IMR-90 (cell line): ENCODE data around the gene LARGE2. TPM values are rescaled to one million over a fixed set of nuclear protein-coding genes. Genes with fewer than 3 reads are reported as not detected.

ENCODE experiments used
- ATAC-seq: fragments of 200-7000 bp; cut with Tn5 transposase; 2 replicates; pipeline ENCODE4 v1.9.1; 2020; ENCODE audit warnings: low read depth, mild to moderate bottlenecking, moderate library complexity
- BruUV-seq: library from RNA; stranded (reverse); fragments of 400-500 nt; replicated peaks from 2 replicates; lab custom pipeline; 2021; lab: Mats Ljungman, UMichigan
- CTCF ChIA-PET: fragments of 300-600 bp; formaldehyde crosslinking; extraction: SDS; loops from one replicate; lab custom pipeline; 2021; ENCODE audit warnings: antibody characterized with exemption; lab: Yijun Ruan, JAX
- POLR2A ChIA-PET: fragments of 300-600 bp; sonication (Branson Sonifier 250); formaldehyde crosslinking; loops from one replicate; lab custom pipeline; 2022; ENCODE audit warnings: antibody characterized with exemption; ENCODE audit not compliant: unreplicated experiment; lab: Charles Lee
- DNase-seq: peaks from one replicate; pipeline ENCODE4 v3.0.0; 2013
- H2AFZ ChIP-seq: replicated peaks from 2 replicates; pipeline ENCODE3; 2013; ENCODE audit warnings: low read length, mild to moderate bottlenecking; ENCODE audit not compliant: poor library complexity
- H2AK5ac ChIP-seq: 2 replicates; pipeline ENCODE4 v1.6.1; 2013; ENCODE audit warnings: low read depth, low read length, inconsistent platforms
- H2AK9ac ChIP-seq: replicated peaks from 2 replicates; pipeline ENCODE3; 2013; ENCODE audit warnings: mild to moderate bottlenecking, low read depth, low read length, moderate library complexity; ENCODE audit not compliant: poor library complexity
- H2BK120ac ChIP-seq: 2 replicates; pipeline ENCODE4 v1.6.1; 2013; ENCODE audit warnings: low read depth, low read length, inconsistent platforms
- H2BK15ac ChIP-seq: 3 replicates; pipeline ENCODE4 v1.6.1; 2013; ENCODE audit warnings: low read depth, low read length, inconsistent platforms
- H2BK20ac ChIP-seq: 2 replicates; pipeline ENCODE4 v1.6.1; 2013; ENCODE audit warnings: low read depth, mild to moderate bottlenecking, inconsistent platforms, low read length, moderate library complexity
- H2BK5ac ChIP-seq: 2 replicates; pipeline ENCODE4 v1.6.1; 2013; ENCODE audit warnings: mild to moderate bottlenecking, low read depth, low read length, inconsistent platforms; ENCODE audit not compliant: poor library complexity, severe bottlenecking
- H3K14ac ChIP-seq: replicated peaks from 2 replicates; pipeline ENCODE4 v1.6.1; 2013; ENCODE audit warnings: low read depth, low read length, inconsistent platforms
- H3K18ac ChIP-seq: 2 replicates; pipeline ENCODE4 v1.6.1; 2013; ENCODE audit warnings: low read depth, low read length, control low read depth
- H3K23ac ChIP-seq: 2 replicates; pipeline ENCODE4 v1.6.1; 2013; ENCODE audit warnings: low read depth, low read length, inconsistent platforms
- H3K27ac ChIP-seq: 2 replicates; pipeline ENCODE4 v1.5.1; 2013; ENCODE audit warnings: mild to moderate bottlenecking, control low read depth, low read length; ENCODE audit not compliant: insufficient read depth
- H3K27me3 ChIP-seq: 2 replicates; pipeline ENCODE4 v1.6.1; 2013; ENCODE audit warnings: low read length; ENCODE audit not compliant: control insufficient read depth, insufficient read depth
- H3K36me3 ChIP-seq: 2 replicates; pipeline ENCODE4 v1.6.1; 2013; ENCODE audit warnings: low read length, mixed read lengths; ENCODE audit not compliant: control insufficient read depth, insufficient read depth
- H3K4ac ChIP-seq: 2 replicates; pipeline ENCODE4 v1.6.1; 2013; ENCODE audit warnings: low read depth, low read length, inconsistent platforms
- H3K4me1 ChIP-seq: 2 replicates; pipeline ENCODE4 v1.6.1; 2013; ENCODE audit warnings: low read length, mixed read lengths; ENCODE audit not compliant: control insufficient read depth, insufficient read depth
- H3K4me2 ChIP-seq: 2 replicates; pipeline ENCODE4 v1.6.1; 2013; ENCODE audit warnings: low read depth, mild to moderate bottlenecking, control low read depth, low read length, moderate library complexity
- H3K4me3 ChIP-seq: 2 replicates; pipeline ENCODE4 v1.5.1; 2013; ENCODE audit warnings: low read depth, mild to moderate bottlenecking, control low read depth, low read length, moderate library complexity; ENCODE audit not compliant: insufficient read depth
- H3K56ac ChIP-seq: 2 replicates; pipeline ENCODE4 v1.6.1; 2013; ENCODE audit warnings: low read length, inconsistent platforms; ENCODE audit not compliant: insufficient read depth; ENCODE audit errors: extremely low read depth
- H3K79me1 ChIP-seq, 2 experiments: 2 replicates each; pipeline ENCODE4 v1.6.1; 2013; ENCODE audit warnings: low read length in 2 of 2, inconsistent platforms in 1 of 2, low read depth in 1 of 2
- H3K9ac ChIP-seq: 2 replicates; pipeline ENCODE4 v1.6.1; 2013; ENCODE audit warnings: low read depth, low read length, control low read depth
- H3K9me1 ChIP-seq: 2 replicates; pipeline ENCODE4 v1.6.1; 2013; ENCODE audit warnings: low read length, inconsistent platforms; ENCODE audit not compliant: insufficient read depth
- H3K9me3 ChIP-seq: 2 replicates; pipeline ENCODE4 v1.6.1; 2013; ENCODE audit warnings: low read length; ENCODE audit not compliant: control insufficient read depth, insufficient read depth
- H4K20me1 ChIP-seq: 2 replicates; pipeline ENCODE4 v1.6.1; 2013; ENCODE audit warnings: low read length, inconsistent platforms; ENCODE audit not compliant: insufficient read depth
- H4K5ac ChIP-seq: 2 replicates; pipeline ENCODE4 v1.6.1; 2013; ENCODE audit warnings: mild to moderate bottlenecking, low read depth, low read length, control low read depth
- H4K8ac ChIP-seq, 2 experiments: 2 replicates each; pipeline ENCODE4 v1.6.1; 2013; ENCODE audit warnings: low read depth in 2 of 2, low read length in 2 of 2, control low read depth in 1 of 2, inconsistent platforms in 1 of 2
- H4K91ac ChIP-seq: 2 replicates; pipeline ENCODE4 v1.6.1; 2013; ENCODE audit warnings: low read depth, low read length, inconsistent platforms; ENCODE audit not compliant: insufficient read depth
- BHLHE40 ChIP-seq: fragments of 150-350 bp; IDR thresholded peaks from 2 replicates; pipeline ENCODE4 v1.6.1; 2016; ENCODE audit warnings: mild to moderate bottlenecking, low read depth, low read length
- CEBPB ChIP-seq: IDR thresholded peaks from 2 replicates; pipeline ENCODE4 v1.6.1; 2012; ENCODE audit warnings: low read depth, low read length, improper control_type of control experiment
- CHD1 ChIP-seq: IDR thresholded peaks from 2 replicates; pipeline ENCODE4 v1.6.1; 2012; ENCODE audit warnings: low read depth, low read length, improper control_type of control experiment
- CTCF ChIP-seq: conservative IDR thresholded peaks from 2 replicates; pipeline ENCODE4 v1.5.1; 2012; ENCODE audit warnings: mild to moderate bottlenecking, low read depth, low read length, improper control_type of control experiment
- ELK1 ChIP-seq: fragments of 150-350 bp; IDR thresholded peaks from 2 replicates; pipeline ENCODE4 v1.6.1; 2016; ENCODE audit warnings: low read depth, mild to moderate bottlenecking, low read length, moderate library complexity, borderline replicate concordance
- FOS ChIP-seq: fragments of 150-350 bp; IDR thresholded peaks from 2 replicates; pipeline ENCODE4 v1.6.1; 2016; ENCODE audit warnings: low read depth, low read length
- MAFK ChIP-seq: IDR thresholded peaks from 2 replicates; pipeline ENCODE4 v1.6.1; 2012; ENCODE audit warnings: low read depth, low read length, improper control_type of control experiment
- MAZ ChIP-seq: IDR thresholded peaks from 2 replicates; pipeline ENCODE4 v1.6.1; 2012; ENCODE audit warnings: low read depth, mild to moderate bottlenecking, low read length, improper control_type of control experiment, moderate library complexity, borderline replicate concordance
- MXI1 ChIP-seq: IDR thresholded peaks from 2 replicates; pipeline ENCODE4 v1.6.1; 2012; ENCODE audit warnings: low read depth, mild to moderate bottlenecking, low read length, moderate library complexity, borderline replicate concordance
- NFE2L2 ChIP-seq: fragments of 150-350 bp; IDR thresholded peaks from 2 replicates; pipeline ENCODE4 v1.6.1; 2016; ENCODE audit warnings: low read depth, mild to moderate bottlenecking, low read length
- POLR2A ChIP-seq: IDR thresholded peaks from 2 replicates; pipeline ENCODE4 v1.6.1; 2012; ENCODE audit warnings: mild to moderate bottlenecking, low read depth, low read length
- RAD21 ChIP-seq: IDR thresholded peaks from 2 replicates; pipeline ENCODE4 v1.6.1; 2012; ENCODE audit warnings: low read length, improper control_type of control experiment
- RCOR1 ChIP-seq: IDR thresholded peaks from 2 replicates; pipeline ENCODE4 v1.6.1; 2012; ENCODE audit warnings: mild to moderate bottlenecking, low read length, improper control_type of control experiment; ENCODE audit not compliant: insufficient replicate concordance
- RFX5 ChIP-seq: IDR thresholded peaks from 2 replicates; pipeline ENCODE4 v1.8.0; 2012; ENCODE audit warnings: low read depth, mild to moderate bottlenecking, low read length, moderate library complexity
- SMC3 ChIP-seq: fragments of 150-350 bp; IDR thresholded peaks from 2 replicates; pipeline ENCODE4 v1.6.1; 2016; ENCODE audit warnings: low read depth, mild to moderate bottlenecking, antibody characterized with exemption, low read length, moderate library complexity
- USF2 ChIP-seq: fragments of 150-350 bp; IDR thresholded peaks from 2 replicates; pipeline ENCODE4 v1.6.1; 2017; ENCODE audit warnings: mild to moderate bottlenecking, antibody characterized with exemption, low read length, low read depth
- WGBS, 2 experiments: methylation state at CpG; one replicate each; pipeline versions ENCODE4 v1.1.5 to v1.1.7; 2013; ENCODE audit warnings: missing lambda C conversion rate in 2 of 2; ENCODE audit not compliant: insufficient read length in 1 of 2; ENCODE audit errors: extremely low coverage in 2 of 2; 5-methylcytosine and 5-hydroxymethylcytosine counted together
- dilution Hi-C: fragments of 300-500 bp; cut with HindIII; formaldehyde crosslinking; loops from one replicate; pipeline ENCODE4 v1.14.3; 2018; ENCODE audit warnings: low sequenced_read_pairs; ENCODE audit not compliant: unreplicated experiment
- in situ Hi-C: fragments of 300-500 bp; cut with MboI; formaldehyde crosslinking; loops from 3 replicates; pipeline ENCODE4 v1.14.3; 2019; ENCODE audit warnings: low sequenced_read_pairs, inconsistent platforms, mixed read lengths
- intact Hi-C: fragments of 100-400 bp; cut with micrococcal nuclease; formaldehyde crosslinking; loops from 2 replicates; pipeline ENCODE4 v1.10.0; 2022
- polyA plus RNA-seq, 3 experiments: library from polyadenylated mRNA; depleted of rRNA; stranded (reverse); fragments of >200 nt; gene quantifications; 2 replicates each; pipeline ENCODE4 v1.2.3, GENCODE V29; 2012; ENCODE audit warnings: low replicate concordance in 1 of 3
- total RNA-seq: library from RNA; depleted of rRNA; stranded (reverse); fragments of >200 nt; gene quantifications from 2 replicates; pipeline ENCODE4 v1.2.3, GENCODE V29; 2012

The LARGE2 gene
- total and polyA plus RNA-seq, 2 of the 4 experiments (the other 2 are of a cell fraction): 0.03 TPM; not detected in 1

GRCh38 chr11:45927684-45928413 lies 5.4 kb downstream of the LARGE2 start:
- H3K9ac ChIP-seq: no peak overlapping the region
- no peak overlapping the region for H3K4me3 ChIP-seq
- 93% methylated on average over 21 of the region's 27 CpGs; no CpG with 5 or more reads in 1 of the 2 experiments for WGBS, 2 experiments
- dilution Hi-C loops: no loop called here
- no peak overlapping the region for H2AK5ac ChIP-seq
- H2BK5ac ChIP-seq: no peak overlapping the region
- H4K5ac ChIP-seq: no peak overlapping the region
- no peak overlapping the region for H2BK20ac ChIP-seq
- no peak overlapping the region for H2BK15ac ChIP-seq
- H2AK9ac ChIP-seq: no peak overlapping the region
- H3K27me3 ChIP-seq: peaks cover 30% of the 10 kb centered on the region
- no peak overlapping the region for H2AFZ ChIP-seq
- TF ChIP-seq CHD1 (no peak), BHLHE40 (no peak), NFE2L2 (no peak), MAFK (no peak), CEBPB (no peak), RCOR1 (no peak), USF2 (no peak), FOS (no peak), CTCF (no peak), RFX5 (no peak), MXI1 (no peak), MAZ (no peak), POLR2A (no peak), RAD21 (no peak), SMC3 (no peak), ELK1 (no peak)
- no TSS peak for BruUV-seq
- in situ Hi-C loops: no loop called here
- H3K4me2 ChIP-seq: no peak overlapping the region
- intact Hi-C loops: no loop called here
- DNase-seq (no peak), ATAC-seq (no peak)
- H3K9me1 ChIP-seq: no peaks in the 10 kb centered on the region
- H4K91ac ChIP-seq: no peak overlapping the region
- no peak overlapping the region for H3K56ac ChIP-seq
- H3K79me1 ChIP-seq: no peaks in the 10 kb centered on the region
- no peaks in the 10 kb centered on the region; the same call in 1 of the 2 replicates for H3K4me1 ChIP-seq
- H3K18ac ChIP-seq: no peak overlapping the region
- CTCF ChIA-PET: no interaction called here
- no peak overlapping the region for H2BK120ac ChIP-seq
- no peak overlapping the region for H3K4ac ChIP-seq
- H4K20me1 ChIP-seq: peaks cover 7% of the 10 kb centered on the region
- no peak overlapping the region for H3K23ac ChIP-seq
- no peaks in the 10 kb centered on the region for H3K9me3 ChIP-seq
- no peak overlapping the region for H3K27ac ChIP-seq
- H3K14ac ChIP-seq: no peak overlapping the region
- POLR2A ChIA-PET: no interaction called here
- no peak overlapping the region for H4K8ac ChIP-seq
- peaks cover 12% of the 10 kb centered on the region for H3K36me3 ChIP-seq
